Measurements from ENCODE around the gene EDDM3A.
"Not testable (repeated sequence)": the region's sequence is repeated elsewhere in the genome, so short reads cannot be mapped to it uniquely, and the experiment has no call there.

Gene EDDM3A, protein sequence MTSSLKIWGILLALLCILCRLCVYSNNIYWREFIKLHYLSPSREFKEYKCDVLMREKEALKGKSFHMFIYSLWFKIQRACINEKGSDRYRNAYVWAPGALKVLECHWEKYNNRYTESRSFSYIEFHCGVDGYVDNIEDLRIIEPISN

DNA sequence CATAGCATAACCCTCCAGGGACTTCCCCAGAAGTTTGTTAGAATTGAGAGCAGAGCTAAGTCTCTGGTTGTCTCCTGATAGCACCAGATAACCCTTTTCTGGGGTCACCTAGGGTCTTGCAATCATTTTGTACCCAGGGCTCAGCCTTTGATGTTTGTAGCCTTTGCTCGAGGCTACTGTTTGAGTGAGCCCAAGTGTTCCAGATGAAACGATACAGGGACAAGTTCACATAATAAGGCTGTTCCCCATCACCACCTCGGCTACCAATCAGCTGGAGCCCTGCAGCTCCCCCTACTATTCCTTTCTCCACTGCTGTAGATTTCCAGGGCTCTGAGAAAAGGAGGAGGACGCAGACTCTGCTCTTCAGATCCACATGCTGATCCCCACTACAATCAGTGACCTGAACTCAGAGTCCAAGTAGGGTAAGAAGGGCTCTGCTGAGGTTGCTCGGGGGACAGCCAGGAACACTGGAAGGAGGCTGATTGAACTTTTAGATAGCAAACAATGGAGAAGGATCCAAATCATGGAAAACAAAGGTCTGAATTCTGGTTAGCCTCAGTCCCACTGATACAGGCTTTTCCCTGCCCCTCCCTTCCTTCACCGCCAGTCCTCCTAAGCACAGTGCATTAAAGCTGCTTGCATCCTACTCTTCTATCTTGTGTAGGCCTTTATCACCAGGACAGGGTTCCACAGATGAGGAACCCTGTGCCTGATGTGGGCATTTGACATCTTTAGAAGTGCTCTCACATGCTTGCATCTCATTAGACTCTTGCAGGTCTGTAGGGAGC, at the start of gene EDDM3A:
Gene EDDM3A (plus strand): TSS at position 317 of the 788 bp plus-strand sequence. CDS start 1,694 bp downstream, outside the sequence.
- no peak for DNase-seq (ENCODE audit: low spot score)
- no peaks in the 10 kb centered on the region for H3K27me3 Mint-ChIP-seq (ENCODE audit: low read depth)

DNA sequence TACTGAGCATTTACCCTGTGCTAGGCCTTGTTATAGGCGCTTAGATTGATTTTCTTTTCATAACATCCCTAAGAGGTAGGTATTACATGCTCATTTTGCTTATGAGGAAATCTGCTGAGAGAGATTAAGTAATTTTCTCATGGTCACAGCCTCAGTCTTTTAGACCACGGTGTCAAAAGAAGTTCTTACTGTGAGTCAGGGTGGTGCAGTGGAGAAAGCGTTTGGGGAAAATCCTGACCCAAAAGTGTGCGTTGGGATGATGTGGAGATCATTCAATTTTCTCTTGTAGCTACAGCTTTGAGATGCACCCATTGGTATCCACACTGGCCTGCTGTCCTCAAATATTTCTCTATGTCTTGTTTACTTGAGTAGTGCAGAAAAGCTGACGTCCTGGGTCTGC, 48.9 kb upstream of the EDDM3A start:
- Mint-ChIP-seq H3K9me3 (no peaks in the 10 kb centered on the region), H3K4me3 (no peak overlapping the region), H3K36me3 (ENCODE audit: low read depth) (no peaks in the 10 kb centered on the region), H3K27ac (no peak overlapping the region), H3K4me1 (ENCODE audit: low read depth) (peaks cover 6% of the 10 kb centered on the region), H3K27me3 (ENCODE audit: low read depth) (peaks cover 2% of the 10 kb centered on the region)
- no peak for DNase-seq (ENCODE audit: low spot score)

More for the DNA sequence above, at the start of gene EDDM3A:
- Mint-ChIP-seq H3K36me3 (ENCODE audit: low read depth) (no peaks in the 10 kb centered on the region), H3K27ac (no peak within 1 kb of the TSS), H3K4me1 (ENCODE audit: low read depth) (peaks cover 4% of the 10 kb centered on the region), H3K9me3 (no peaks in the 10 kb centered on the region), H3K4me3 (no peak within 1 kb of the TSS)

DNA sequence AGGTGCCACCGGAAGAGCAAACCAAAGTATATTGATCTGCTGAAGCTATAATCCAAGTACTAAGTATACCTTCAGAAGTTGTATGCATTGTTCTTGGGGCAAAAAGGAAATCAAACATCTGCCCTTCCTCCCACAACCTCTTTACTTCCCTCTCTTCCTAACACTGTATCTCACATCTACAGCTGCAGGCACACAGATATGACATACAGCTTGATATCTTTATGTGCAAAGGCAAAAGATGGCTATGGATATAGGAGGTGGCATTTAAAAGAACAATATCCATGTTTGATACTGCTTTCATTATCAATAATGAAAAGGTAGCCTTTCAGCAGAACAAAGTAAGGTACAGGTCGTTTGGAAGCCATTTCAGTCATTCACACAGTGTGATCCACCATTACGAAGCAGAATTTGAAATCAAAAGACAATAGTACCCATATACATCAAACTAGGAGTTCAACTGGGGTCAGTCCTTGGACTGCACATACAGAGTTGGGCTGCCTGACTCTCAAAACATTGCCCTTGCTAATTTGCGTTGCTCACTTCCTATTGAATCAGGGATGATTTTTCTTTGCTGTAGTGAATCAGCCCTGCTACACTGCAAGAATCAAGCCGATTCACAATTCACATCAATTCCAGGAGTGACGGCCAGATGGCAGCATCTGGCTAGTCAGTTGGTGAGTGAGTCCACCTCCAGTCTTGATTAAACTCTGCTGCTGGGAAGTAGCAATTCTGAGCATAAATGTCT, 48.2 kb upstream of the EDDM3A start:
- no peaks in the 10 kb centered on the region for H3K9me3 Mint-ChIP-seq

DNA sequence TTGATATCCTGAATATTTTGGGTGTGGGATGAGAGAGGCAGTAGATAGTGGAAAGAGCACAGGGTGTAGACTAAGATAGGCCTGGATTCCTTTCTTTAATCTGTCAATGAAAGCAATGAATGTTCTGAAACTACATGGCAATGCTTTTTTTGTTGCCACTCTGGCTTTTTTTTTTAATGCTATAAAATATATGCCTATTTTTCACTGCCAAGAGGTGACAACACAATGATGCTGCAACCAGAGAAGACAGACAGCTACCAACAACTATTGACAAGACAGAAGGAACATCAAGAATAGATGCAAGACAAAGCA, 47.7 kb upstream of the EDDM3A start:
- H3K27ac Mint-ChIP-seq = no peak overlapping the region
- H3K4me3 Mint-ChIP-seq = no peak overlapping the region
- H3K36me3 Mint-ChIP-seq (ENCODE audit: low read depth) = no peaks in the 10 kb centered on the region
- no peak for DNase-seq (ENCODE audit: low spot score)
- peaks cover 2% of the 10 kb centered on the region for H3K4me1 Mint-ChIP-seq (ENCODE audit: low read depth)
- H3K9me3 Mint-ChIP-seq = no peaks in the 10 kb centered on the region
- H3K27me3 Mint-ChIP-seq (ENCODE audit: low read depth) = peaks cover 2% of the 10 kb centered on the region

More for the DNA sequence above, 48.2 kb upstream of the EDDM3A start:
- Mint-ChIP-seq H3K27me3 (ENCODE audit: low read depth) (peaks cover 2% of the 10 kb centered on the region), H3K36me3 (ENCODE audit: low read depth) (no peaks in the 10 kb centered on the region), H3K4me1 (ENCODE audit: low read depth) (peaks cover 4% of the 10 kb centered on the region), H3K27ac (no peak overlapping the region), H3K4me3 (no peak overlapping the region)
- peak; percentile 54 for DNase-seq (ENCODE audit: low spot score)

DNA sequence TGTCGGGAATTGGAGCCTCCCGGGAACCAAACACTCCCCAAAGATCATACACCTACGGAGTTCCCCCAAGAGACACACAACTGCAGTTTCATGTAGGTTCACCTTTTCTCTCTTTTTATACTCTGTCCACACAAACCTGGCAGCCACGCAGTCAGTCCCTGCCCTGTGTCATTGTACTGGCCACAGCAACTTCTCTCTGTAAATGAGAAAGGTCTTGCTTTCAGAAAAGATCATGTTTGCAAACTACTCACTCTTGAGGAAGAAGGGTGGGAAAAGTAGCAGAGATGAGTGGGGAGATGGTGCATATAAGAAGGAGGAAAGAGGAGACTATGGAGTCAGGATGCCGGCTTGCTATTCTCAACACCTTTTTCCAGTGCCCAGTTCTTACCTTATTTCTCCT, 46.8 kb upstream of the EDDM3A start:
- no peak for DNase-seq (ENCODE audit: low spot score)
- no peak overlapping the region for H3K4me3 Mint-ChIP-seq
- no peaks in the 10 kb centered on the region for H3K4me1 Mint-ChIP-seq (ENCODE audit: low read depth)
- H3K27me3 Mint-ChIP-seq (ENCODE audit: low read depth) = peaks cover 2% of the 10 kb centered on the region
- H3K27ac Mint-ChIP-seq = no peak overlapping the region
- no peaks in the 10 kb centered on the region for H3K9me3 Mint-ChIP-seq
- H3K36me3 Mint-ChIP-seq (ENCODE audit: low read depth) = no peaks in the 10 kb centered on the region

DNA sequence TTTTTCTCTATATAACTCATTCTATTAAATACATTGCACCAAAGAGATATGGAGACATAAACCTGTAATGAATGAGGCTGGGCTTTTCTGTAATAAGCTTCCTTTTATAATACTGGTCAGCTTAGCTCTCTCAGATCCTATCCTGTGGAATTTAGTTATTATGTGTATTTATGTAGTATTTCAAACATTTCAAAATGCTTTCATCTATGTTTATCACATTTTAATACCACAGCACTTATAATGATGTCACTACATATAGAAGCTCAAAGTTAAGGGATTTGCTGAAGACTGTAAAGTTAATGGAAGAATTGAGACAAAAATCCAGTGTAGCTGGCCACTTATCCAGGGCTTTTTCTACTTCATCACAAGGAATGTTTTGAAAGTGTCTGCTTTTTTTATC, 45.8 kb upstream of the EDDM3A start:
- DNase-seq (ENCODE audit: low spot score) = no peak
- Mint-ChIP-seq H3K4me3 (no peak overlapping the region), H3K27me3 (ENCODE audit: low read depth) (peaks cover 2% of the 10 kb centered on the region), H3K27ac (no peak overlapping the region), H3K9me3 (no peaks in the 10 kb centered on the region), H3K4me1 (ENCODE audit: low read depth) (no peaks in the 10 kb centered on the region), H3K36me3 (ENCODE audit: low read depth) (no peaks in the 10 kb centered on the region)

DNA sequence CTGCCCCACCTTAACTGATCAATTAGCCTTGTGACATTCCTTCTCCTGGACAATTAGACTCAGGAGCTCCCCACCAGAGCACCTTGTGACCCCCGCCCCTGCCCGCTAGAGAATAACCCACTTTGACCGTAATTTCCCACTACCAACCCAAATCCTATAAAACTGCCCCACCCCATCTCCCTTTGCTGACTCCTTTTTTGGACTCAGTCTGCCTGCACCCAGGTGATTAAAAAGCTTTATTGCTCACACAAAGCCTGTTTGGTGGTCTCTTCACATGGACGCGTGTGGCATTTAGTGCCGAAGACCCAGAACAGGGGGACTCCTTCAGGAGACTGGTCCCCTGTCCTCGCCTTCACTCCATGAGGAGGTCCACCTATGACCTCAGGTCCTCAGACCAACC, 44.7 kb upstream of the EDDM3A start:
- H3K9me3 Mint-ChIP-seq = not testable (repeated sequence)

DNA sequence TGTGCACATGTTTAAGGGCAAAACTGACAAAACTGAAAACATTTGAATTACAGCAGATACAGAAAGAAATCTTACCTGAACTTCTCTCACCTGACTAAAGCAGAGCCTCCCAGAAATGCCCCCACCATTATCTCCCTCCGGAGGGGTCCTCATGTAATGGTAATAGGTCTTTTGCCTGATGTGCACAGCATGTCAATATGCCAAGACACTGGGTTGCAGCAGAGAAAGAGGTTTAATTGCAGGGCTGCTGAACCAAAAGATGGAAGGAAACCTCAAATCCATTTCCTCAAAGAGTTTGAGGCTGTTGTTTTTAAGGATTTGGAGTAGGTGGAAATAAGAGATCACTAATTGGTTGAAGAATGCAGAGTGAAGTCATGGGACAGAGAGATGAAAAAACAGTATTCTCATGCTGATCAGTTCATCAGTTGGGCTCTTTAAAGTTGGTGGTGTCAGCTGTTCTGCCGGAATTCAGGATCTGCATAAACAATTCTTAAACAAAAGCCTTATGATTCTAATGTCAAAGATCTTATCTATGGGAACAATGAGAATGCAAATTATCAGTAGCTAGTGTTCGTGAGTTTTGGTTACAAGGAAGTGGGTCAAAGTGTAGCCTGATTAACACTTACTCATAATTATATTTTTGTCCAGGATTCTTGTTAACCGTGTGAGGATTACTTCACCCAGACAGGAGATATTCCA, 38.9 kb upstream of the EDDM3A start:
- H3K36me3 Mint-ChIP-seq (ENCODE audit: low read depth) = no peaks in the 10 kb centered on the region
- H3K4me3 Mint-ChIP-seq = no peak overlapping the region
- no peaks in the 10 kb centered on the region for H3K9me3 Mint-ChIP-seq
- DNase-seq (ENCODE audit: low spot score) = no peak
- no peaks in the 10 kb centered on the region for H3K27me3 Mint-ChIP-seq (ENCODE audit: low read depth)
- no peaks in the 10 kb centered on the region for H3K4me1 Mint-ChIP-seq (ENCODE audit: low read depth)
- no peak overlapping the region for H3K27ac Mint-ChIP-seq

More for the DNA sequence above, 44.7 kb upstream of the EDDM3A start:
- H3K4me3 Mint-ChIP-seq; H3K36me3 Mint-ChIP-seq (ENCODE audit: low read depth); H3K27ac Mint-ChIP-seq; H3K27me3 Mint-ChIP-seq (ENCODE audit: low read depth); DNase-seq (ENCODE audit: low spot score); H3K4me1 Mint-ChIP-seq (ENCODE audit: low read depth): not testable (repeated sequence)

DNA sequence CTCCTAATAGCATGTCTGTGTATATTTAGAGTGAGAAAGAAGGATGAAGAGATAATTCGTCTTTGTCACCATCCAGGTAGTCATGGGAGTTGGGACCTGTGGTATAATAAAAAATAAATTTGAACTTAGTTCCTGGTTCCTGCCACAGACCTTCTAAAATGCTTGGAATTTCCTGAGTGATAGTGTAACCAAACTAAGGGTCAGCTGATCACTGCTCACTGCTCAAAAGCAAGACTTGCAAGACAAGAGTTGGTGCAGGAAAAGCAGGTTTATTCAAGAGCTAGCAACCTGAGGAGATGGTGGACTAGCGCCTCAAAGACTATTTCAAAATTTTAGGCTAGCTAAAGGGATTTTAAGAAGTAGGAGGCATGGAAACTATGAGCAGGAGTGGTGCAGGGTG, 38.1 kb upstream of the EDDM3A start:
- no peak overlapping the region for H3K4me3 Mint-ChIP-seq
- no peak overlapping the region for H3K27ac Mint-ChIP-seq
- H3K36me3 Mint-ChIP-seq (ENCODE audit: low read depth) = no peaks in the 10 kb centered on the region
- no peaks in the 10 kb centered on the region for H3K9me3 Mint-ChIP-seq
- DNase-seq (ENCODE audit: low spot score) = no peak
- H3K27me3 Mint-ChIP-seq (ENCODE audit: low read depth) = no peaks in the 10 kb centered on the region
- H3K4me1 Mint-ChIP-seq (ENCODE audit: low read depth) = no peaks in the 10 kb centered on the region

DNA sequence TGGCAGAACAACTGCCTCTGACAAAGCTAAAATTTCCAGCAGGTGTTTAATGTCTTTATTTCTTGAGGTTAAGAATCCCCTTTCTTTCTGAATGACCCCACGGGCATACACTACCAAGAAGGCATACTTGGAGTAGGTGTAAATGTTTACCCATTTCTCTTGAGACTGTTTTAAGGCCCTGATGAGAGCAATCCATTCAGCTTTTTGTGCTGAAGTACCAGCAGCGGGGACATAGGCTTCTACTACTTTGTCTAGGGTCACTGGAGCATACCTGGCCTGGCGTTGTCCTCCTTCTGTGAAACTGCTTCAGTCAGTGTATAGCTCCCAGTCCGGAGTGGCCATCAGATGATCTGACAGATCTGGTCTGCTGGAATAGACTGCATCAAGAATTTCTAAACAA, 34.4 kb upstream of the EDDM3A start:
- Mint-ChIP-seq H3K27me3 (ENCODE audit: low read depth) (no peaks in the 10 kb centered on the region), H3K36me3 (ENCODE audit: low read depth) (no peaks in the 10 kb centered on the region), H3K9me3 (no peaks in the 10 kb centered on the region), H3K4me1 (ENCODE audit: low read depth) (no peaks in the 10 kb centered on the region), H3K27ac (no peak overlapping the region), H3K4me3 (no peak overlapping the region)
- DNase-seq (ENCODE audit: low spot score) = no peak

DNA sequence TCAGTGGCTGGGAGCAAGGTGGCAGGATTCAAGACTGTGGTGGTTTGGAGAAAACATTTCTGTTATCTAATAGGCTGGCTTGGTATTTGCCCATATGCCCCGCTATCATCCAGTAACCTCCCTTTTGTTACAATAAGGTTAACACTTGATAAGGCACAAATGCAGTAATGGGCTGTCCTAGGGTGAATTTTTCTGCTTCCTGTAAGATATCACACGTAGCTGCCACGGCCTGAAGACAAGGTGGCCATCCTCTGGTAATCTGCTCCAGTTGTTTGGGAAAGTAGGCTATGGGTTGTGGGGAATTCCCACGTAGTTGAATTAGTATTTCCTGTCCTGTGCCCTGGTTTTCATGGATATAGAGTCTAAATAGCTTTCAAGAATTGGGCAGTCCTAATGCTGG, 34.0 kb upstream of the EDDM3A start:
- DNase-seq (ENCODE audit: low spot score) = no peak
- Mint-ChIP-seq H3K27ac (no peak overlapping the region), H3K9me3 (no peaks in the 10 kb centered on the region), H3K36me3 (ENCODE audit: low read depth) (no peaks in the 10 kb centered on the region), H3K4me3 (no peak overlapping the region), H3K27me3 (ENCODE audit: low read depth) (peaks cover under 1% of the 10 kb centered on the region), H3K4me1 (ENCODE audit: low read depth) (no peaks in the 10 kb centered on the region)

DNA sequence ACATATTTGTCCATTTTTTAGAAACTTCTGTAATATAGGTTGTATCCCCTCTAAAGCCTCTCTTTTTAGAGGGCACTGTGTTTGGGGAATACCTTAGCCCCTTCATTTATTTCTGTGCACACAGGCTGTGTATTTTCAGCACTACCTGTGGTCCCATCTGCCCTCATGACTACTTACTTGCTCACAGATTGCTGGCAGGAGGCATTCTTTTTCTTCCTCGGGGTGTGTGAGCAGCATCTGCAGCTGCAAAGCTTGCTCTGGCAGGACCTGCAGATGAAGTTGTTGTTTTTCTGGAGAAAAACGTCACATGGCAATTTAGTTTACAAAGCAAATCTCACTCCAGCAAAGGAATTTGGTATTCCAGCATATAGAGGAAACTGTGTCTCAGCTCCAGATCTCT, 32.8 kb upstream of the EDDM3A start:
- Mint-ChIP-seq H3K36me3 (ENCODE audit: low read depth) (no peaks in the 10 kb centered on the region), H3K4me3 (no peak overlapping the region), H3K4me1 (ENCODE audit: low read depth) (no peaks in the 10 kb centered on the region), H3K27ac (no peak overlapping the region), H3K9me3 (no peaks in the 10 kb centered on the region), H3K27me3 (ENCODE audit: low read depth) (peaks cover 4% of the 10 kb centered on the region)
- DNase-seq (ENCODE audit: low spot score) = no peak

DNA sequence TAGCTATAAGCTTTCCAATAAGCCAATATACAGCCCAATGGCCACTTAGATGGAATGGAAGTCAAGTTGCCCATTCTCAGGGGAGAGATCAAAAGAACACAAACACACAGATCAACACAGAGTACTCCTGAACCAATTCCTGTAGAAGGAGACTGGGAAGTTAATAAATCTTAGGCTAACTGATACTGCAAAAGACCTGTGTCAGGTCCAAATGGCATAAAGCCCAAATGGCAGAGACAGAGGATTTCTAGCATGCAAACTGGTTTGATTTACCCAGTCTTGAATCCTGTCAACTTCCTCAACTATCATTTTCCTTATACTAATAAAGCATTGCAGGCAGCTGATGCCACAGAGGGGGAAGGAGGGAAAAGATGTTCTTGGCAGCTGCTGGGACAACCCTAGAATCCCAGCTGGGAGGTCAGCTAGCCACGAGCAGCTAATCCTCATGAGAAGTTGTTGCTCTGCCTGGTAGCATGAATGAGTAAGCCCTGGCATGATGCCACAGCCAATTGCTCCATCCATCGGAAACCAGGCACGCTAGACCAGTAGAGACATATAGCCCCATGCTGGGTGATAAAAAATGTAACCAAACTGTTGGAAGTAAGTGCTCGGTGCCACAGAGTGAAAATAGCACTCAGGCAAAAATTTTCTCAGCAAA, 31.0 kb upstream of the EDDM3A start:
- DNase-seq (ENCODE audit: low spot score) = no peak
- H3K9me3 Mint-ChIP-seq = no peaks in the 10 kb centered on the region
- no peaks in the 10 kb centered on the region for H3K36me3 Mint-ChIP-seq (ENCODE audit: low read depth)
- no peaks in the 10 kb centered on the region for H3K4me1 Mint-ChIP-seq (ENCODE audit: low read depth)
- H3K27me3 Mint-ChIP-seq (ENCODE audit: low read depth) = peaks cover 4% of the 10 kb centered on the region
- H3K4me3 Mint-ChIP-seq = no peak overlapping the region
- H3K27ac Mint-ChIP-seq = no peak overlapping the region

All from T-helper 2 cell treated with Interferon-gamma antibody and Interleukin-4, amounts not matched to agents 5 μg/mL and 100 μg/mL, for 36 hours (primary cell).